HG03575 (cell line): Measurements from ENCODE around the gene PROK1.

ENCODE experiments used
- ATAC-seq: cut with Tn5 transposase; IDR thresholded peaks from one replicate; pipeline ENCODE4 v1.9.1; 2021; ENCODE audit not compliant: unreplicated experiment, insufficient number of reproducible peaks, low FRiP score; ENCODE audit errors: extremely low read depth

PROK1 gene

DNA sequence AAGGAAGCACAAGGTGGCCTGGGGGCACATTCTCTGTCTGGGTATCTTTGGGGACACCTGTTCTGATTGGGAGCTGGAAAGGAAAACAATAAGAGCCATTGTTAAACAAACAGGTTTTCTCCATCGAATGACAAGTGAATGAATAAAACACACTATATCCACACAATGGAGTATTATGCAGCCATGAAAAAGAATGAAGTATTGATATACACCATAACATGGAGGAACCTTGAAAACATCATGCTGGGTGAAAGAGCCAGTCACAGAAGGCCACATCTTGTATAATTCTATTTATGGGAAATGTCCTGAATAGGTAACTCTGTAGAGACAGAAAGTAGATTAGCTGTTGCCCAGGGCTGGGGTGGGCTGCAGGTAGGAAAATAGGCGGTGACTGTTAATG, 11.1 kb downstream of the PROK1 start:
- no peak for ATAC-seq

DNA sequence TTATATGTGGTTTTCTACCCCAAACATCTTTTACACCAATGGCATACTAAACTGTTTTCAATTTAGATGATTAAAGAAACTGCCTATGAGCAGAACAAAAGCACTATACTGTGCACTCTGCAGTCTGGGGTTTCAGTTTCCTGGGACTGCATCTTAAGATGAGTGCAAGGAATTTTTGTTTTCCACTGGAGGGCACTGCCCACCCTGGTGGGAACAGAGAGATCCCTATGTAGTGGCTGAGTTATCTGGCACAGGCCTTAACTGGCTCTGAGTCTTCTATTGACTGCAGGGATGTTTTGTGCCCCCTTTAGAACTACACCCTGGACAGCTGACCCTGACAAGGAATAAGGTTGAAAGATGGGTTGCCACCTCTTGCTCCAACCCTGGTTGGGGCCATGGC, 12.0 kb downstream of the PROK1 start:
- ATAC-seq = no peak

DNA sequence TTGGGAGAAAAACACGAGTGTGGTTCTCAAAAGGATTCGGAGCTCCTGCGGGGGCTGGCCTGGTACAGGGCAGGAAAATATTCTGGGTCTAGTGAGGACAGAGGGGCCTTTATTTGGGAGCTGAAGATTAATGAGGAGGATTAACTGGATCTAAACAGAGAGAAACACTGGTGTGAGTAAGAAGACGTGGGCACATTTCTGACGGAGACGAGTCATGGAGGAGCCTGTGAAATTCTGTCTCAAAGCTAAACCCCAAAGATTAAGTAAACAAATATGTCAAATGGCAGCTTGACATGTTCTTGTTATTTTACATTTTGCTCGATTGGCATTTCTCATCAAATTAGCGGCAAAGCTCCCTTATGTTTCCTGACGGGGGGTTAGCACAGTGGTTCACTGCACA, 12.8 kb downstream of the PROK1 start:
- no peak for ATAC-seq

DNA sequence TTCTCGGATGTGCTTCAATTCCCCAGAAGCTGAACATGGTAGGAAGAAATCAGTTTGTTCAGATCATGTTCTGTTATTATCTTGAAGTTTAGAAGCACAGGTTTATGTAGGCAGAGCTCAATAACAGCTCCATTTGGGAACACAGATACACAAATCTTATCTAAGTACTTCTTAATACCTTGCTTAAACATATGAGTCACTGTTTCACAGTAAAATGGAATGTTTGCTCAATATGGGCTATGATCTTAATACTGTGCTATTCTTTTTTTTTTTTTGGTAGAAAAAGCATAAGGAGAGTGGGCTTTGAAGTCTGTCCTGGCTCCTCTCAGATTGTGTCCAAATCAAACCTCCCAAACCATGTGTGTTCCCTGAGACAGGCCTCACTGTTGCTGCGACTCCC, 13.4 kb downstream of the PROK1 start:
- ATAC-seq = no peak

DNA sequence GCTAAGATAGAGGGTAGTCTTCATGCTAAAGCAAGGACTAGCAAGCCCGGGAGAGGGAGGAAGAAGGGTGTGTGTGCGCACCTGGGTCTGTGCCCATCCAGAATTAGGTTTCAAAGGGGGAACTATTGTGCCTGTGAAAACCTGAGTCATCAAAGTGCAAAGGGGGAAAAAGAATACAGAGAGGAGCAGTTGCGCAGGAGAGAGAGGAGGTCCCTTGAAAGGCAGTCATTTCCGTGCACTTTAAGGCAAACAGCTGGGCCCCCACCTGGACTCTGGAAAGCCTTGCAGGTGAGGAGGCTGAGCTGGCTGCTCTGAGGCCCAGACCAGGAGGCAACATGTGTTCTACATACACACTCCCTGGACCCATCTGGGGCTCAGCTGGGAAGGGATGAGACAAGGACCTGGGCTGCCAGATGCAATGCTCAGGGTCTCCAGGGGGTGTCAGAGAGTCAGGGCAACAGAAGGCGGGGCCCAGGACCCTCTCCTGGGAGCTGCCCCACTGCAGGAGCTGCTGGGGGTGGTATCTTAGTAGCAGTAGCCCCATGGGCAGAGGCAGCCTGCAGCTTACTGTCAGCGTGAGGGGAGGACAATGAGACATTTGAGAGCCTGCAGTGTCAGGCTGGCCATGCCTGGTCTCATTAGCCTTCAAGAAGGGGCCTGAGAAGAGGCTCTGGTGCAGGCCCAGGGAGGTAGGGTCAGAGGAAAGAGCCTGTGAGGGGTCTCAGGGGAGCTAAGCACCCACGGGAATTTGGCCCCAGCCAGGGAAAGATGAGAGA, 14.3 kb downstream of the PROK1 start:
- no peak for ATAC-seq

DNA sequence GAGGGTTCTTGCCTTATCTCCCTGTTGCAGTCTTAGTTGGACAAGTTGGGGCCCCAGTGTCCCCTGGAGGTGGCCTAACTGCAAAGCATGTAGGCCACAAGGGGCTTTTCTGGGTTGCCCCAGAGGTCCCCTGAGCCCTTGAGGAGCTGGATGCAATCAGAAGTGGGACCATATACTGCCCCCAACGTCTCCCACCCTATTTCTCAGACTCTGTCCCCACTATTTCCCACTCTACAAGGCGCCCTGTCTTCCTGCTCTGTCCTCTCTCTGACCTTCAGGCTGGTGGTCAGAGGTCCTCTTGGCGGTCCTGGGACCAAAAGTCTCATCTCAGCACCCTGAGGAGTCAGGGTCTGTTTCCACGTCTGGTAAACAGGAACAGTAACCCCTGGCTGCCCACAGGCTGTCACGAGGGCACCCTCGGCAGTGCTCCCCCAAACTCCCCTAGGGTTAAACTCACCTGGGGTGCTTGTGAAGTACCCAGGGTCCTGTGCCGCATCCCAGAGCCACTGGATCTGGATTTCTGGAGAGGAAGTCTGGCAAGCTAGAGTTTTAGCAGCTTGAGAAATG, 14.9 kb downstream of the PROK1 start:
- ATAC-seq = no peak

DNA sequence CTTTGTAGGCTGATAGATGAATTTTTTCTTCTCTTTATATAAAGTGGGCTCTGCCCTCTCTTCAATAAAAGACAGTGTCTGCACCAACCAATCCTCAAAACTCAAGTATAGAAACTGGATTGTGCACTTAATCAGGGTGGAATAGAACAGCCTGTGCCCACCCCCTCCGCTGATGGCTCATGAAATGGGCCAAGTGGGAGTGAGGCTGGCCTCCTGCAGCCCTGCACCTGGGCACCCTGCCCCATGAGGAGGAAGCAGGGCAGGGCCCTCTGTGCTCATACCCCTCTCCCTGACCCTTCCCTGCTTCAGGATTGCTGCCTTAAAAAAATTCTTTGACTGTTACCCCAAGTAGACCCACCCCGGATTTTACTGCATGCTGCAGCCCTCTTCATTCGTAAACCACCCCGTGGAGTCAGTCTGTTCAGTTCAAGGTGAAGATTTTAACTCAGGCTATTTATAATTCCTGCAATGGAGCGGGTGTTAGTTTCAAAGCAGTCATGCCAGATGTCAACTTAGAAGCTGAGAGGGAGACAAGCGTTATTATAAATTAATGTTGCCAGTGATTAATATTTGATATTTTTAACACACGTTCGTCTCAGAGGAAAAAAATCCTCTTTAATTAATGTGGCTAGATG, 15.8 kb downstream of the PROK1 start:
- no peak for ATAC-seq

DNA sequence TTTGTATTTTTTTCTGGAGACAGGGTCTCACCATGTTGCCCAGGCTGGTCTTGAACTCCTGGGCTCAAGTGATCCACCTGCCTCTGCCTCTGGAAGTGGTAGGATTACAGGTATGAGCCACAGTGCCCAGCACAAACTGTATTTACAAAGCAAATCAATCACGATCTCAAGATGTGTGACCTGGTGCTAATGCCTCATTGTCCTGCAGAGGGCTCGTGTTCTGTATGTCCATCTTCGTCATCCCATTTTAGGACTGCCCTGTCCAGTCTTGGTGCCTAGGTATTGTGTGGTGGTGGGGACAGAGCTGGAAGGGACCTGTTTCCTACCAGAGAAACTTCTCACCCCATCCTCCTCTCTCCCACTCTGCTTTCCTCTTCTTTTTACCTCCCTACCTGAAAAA, 20.2 kb downstream of the PROK1 start:
- no peak for ATAC-seq

DNA sequence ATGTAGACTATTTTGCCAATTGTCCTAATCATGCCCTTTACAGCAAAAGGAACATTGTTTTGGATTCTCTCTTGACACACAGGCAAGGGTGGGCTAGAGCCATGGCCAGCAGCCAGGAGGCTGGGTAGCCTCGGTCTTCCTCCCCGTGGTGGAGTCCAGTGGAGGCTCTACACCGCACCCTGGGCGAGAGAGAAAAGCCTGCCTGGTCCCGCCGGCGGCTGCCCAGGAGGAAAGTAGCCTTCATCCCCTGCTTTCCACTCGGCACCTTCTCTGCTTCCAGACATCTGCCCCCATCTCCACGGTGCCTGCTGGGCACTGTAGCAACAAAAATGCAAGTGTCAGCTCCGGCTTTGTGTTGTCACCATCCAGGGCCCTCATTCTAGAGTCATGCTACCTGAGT, 21.6 kb downstream of the PROK1 start:
- no peak for ATAC-seq

DNA sequence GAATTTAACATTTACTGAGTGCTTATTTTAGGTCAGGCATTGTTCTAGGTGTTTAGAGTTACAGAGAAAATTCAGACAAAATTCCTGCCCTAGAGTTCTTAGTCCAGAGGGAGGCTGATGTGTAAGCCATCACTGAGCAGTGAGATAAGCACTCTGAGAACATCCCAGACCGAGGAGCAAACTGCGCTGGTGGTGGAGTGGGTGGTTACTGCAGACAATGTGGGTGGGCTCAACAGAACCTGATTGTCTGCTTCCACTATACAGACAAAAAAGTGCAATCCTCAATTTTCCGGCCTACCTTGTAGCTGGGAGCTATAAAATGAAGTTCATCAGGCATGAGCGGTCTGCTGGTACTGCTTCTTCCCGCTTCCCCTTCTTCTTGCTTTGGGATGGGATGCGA, 23.5 kb downstream of the PROK1 start:
- no peak for ATAC-seq

DNA sequence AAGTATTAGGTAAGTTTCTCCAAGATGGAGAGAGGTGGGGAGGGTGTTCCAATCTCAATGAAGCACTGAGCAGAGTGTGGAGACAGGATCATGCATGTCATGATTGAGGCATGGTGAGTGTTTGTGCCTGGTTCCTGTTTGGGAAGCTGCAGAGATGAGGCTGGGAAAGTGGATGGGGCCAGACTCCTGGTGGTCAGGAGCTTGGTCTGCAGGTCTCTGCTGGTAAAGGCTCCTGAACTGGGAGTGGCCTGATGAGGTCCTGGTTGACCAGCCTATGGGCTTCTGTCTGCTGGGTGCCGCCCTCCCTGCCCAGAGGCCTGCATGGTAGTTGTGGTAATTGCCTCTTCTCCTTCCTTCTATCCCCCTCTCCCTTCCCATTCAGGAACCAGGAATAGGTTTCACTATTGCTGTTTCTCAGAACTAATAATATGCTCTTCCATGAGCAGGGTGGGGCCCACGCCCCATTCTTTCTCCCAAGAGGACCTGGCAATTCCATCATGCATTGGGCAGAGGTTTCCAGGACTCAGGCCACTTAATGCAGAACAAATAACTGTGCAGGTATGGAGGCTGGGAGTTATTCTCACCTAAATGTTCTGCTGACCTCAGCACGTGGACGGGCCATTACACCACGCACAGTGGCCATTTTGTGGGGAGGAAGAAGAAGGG, 24.5 kb downstream of the PROK1 start:
- ATAC-seq = no peak

DNA sequence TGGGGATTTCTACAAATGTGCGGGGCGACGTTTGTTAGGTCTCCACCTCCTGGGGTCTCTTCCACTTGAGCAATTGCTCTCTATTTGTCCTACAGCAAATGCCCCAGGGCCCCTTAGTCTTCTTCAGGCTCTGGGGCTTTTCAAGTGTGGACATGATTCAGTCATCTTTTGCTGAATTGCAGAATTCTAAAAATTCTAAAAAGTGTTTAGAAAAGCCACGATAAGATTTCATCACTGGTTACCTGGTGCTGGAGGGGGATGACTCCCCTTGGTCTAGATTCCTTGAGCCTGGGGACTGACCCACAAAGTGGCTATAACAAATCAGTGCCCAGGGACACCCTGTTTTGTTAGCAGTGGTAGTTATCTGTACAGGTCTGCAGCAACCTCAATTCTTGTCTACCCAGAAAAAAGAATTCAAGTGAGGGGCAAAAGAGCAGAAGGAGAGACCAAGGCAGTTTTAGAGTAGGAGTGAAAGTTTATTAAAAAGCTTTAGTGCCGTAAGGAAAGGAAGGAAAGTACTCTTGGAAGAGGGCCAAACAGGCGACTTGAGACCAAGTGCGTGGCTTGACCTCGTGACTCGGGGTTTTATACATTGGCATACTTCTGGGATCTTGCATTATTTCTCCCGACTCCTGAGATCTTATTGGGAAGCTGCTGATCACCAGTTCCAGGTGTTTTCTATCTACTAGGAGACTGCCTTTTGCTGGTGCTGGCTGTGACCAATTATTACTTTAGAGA, 25.2 kb downstream of the PROK1 start:
- no peak for ATAC-seq

DNA sequence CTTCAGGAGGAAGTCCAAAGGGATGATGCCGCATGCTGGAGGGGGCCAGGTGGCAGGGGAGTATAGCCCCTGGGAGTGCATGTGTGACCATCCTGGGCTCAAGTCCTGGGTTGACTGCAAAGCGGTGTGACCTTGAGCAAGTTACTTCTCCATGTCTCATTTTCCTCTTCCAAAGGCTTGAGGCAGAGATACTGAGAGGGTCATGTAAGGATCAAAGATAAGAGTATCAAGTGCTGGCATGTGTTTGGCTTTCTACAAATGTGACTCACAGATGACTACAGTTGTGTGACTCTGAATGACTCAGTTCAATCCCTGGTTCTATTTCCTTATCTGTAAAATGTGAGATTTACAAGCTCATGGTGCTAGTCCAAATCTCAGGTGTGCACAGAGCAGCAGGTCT, 26.1 kb downstream of the PROK1 start:
- no peak for ATAC-seq

DNA sequence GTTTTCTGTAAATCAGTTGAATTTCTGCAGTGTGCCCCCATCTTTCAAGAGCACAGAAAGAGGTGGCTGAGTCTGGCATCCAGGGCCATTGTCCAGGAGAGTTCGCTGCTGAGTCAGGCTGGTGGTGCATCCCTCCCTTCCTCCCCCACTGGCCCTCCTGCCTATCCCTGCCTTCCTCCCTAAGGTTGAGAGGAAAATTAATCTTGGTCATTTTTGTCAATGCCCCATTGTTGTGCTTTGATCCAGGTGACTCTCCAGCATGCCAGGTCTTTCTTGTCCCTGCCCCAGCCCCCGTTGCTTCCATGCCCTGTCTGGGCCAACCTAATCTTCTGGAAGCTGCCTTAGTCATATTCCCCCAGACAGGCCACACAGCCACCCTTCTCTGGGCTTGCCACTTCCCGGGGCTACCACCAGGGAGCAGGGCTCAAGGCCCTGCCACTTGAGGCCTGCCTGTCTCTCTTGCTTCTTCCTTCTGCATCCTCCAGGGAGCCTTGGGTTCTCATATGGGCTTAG, 26.6 kb downstream of the PROK1 start:
- no peak for ATAC-seq

DNA sequence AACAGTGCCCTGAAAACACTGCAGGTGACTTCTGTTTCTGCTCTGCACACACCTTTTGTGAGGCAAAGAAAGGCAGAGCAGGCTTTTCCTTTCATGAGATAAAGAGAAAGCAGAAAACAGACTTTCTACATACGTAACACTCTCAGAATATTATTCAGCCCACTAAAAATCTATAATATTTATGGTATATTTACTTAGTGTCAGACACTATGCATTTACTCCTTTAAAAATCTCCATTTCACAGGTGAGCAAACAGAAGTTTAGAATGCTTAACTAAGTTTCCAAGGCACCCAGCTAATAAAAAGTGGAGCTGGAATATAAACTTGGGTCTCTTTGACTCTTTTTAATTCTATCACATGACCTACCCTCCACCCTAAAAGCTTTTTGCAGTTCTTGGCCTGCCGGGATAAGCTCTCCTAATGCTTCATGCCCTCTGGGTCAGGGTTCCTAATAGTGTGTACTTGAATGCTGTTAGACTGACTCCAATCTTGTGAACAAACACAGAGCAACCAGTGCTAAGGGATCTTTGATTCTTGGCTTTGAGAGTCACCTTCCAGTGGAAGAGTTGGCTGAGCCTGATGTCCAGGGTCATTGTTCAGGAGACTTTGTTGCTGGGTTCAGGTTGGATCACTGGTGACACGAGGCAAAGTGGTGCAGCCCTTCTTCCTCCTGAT, 27.2 kb downstream of the PROK1 start:
- no peak for ATAC-seq

DNA sequence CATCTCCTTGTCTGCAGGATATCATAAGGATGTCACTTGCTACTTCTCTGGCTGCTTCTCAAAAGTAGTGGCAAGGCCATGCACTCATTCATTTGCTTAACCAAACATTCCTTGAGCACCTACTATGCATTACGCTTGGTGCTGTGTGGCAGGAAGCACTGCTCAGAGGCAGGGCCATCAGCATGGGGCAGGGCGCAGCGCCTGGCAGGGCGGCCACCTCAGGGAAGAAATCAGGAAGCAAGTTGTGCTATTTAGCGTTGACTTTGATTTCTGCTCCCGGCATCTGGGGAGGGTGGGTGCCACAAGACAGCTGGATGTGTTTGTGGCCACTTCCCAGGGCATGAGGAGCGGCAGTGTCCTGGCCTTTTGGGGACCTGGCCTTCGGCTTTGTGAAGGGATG, 27.9 kb downstream of the PROK1 start:
- no peak for ATAC-seq

DNA sequence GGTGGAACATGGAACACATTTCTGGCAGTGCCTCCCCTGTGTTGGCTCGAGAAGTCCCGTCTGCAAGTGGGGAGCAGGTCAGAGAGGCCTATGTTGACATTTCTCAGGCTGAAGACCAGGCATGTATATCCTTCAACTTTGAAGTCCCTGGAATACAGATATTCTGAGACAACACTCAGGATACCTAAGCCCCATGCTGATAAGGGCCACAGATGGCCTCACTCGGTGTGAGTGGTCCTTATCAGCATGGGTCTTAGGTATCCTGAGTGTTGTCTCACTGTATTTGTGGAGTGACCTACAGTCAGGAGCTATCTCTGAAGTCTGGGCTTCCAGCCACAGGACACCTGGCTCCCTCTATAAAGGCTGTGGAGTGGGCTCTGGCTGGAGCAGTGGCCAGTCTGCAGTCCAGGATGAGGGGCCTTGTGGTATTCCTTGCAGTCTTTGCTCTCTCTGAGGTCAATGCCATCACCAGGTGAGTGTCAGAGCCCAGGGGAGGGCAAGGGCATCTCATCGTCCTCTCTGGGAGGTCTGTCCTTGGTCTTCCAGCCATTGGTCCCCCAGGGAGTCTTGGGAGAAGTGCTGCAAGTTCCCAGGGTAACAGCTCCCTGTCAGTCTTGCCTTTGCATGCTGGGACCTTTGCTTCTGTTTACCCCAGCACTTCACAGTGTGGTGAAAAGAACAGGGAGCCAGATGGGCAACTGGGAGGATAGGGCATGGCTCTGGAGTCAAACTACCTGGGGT, 29.6 kb downstream of the PROK1 start:
- ATAC-seq = no peak

DNA sequence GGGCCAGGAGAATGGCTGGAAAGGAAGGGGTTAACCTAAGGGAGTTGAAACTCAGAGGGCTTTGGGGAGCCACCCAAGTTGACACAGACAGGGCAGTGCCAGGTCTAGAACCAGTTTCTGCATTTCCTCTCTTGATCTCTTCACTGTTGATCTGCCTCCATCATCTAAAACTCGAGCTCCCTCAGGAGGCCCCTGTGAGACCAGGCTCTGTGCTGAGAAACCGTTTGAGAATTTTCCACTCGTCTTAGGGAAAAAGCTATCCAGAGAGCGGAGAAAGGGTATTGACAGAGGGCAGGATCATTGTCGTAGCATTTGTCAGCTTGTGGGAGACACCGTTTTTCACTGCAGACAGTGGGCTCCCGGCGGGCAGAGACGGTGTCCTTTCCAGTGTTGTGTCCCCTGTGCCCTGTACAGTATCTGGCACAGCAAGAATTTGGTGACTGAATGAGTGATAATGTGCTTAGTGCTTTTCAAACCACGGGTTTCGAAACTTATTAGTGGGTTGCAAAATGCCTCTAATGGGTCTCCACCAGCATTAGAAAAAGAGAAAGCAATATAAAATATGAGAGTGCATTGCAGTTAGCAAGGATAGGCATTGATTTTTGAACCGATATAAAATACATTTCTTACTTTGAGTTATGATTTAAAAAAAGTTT, 31.1 kb downstream of the PROK1 start:
- no peak for ATAC-seq
